ENCODE measurements around the gene SLC22A23. TPM values are rescaled to one million over a fixed set of nuclear protein-coding genes. Genes with fewer than 3 reads are reported as not detected.
A peak's percentile ranks its signal among the peaks of the same experiment; 100 is the strongest.

The SLC22A23 gene
- total and polyA plus RNA-seq, 5 experiments from 2014 or later, result 0.36 to 5.6 (median 2.8) TPM

DNA sequence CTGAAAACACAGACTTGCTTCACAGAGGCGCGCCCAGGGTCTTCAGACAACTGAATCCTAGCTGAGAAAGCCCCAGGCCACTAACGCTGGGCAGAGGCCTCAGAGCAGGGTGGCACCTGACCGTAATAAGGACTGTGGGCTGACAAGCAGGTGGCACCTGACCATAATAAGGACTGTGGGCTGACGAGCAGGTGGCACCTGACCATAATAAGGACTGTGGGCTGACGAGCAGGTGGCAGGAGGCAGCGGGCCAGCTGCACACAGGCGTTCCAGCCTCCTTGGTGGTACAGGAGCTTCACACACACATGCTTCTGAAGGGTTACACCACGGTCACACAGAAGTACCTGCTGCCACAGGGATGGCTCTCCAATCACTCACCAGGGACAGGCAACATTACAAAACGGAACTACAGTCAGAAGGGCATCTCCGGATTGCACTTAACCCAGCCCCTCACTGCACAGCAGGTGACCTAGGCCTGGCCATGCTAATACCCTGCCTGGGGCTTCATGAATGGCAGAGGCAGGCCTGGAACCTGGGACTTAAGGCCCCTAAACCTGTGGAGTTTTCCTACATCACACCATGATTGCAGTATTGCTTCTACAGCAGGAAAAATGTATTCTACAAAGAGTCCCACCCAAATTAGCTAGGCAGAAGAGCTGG lies 147.3 kb downstream of the SLC22A23 start:
- Mint-ChIP-seq H3K4me3 (no peak overlapping the region), H3K27me3 (peaks cover 0 to 7% (median 0%) of the 10 kb centered on the region in 5 donors), H3K27ac (no peak overlapping the region), H3K36me3 (peaks cover 0 to 4% (median 0%) of the 10 kb centered on the region in 3 donors), H3K4me1 (no peaks in the 10 kb centered on the region), H3K9me3 (peaks cover 0 to 3% (median 0%) of the 10 kb centered on the region in 9 donors)
- DNase-seq (no peak), ATAC-seq (no peak)
- POLR2A ChIA-PET, result no interaction called here

DNA sequence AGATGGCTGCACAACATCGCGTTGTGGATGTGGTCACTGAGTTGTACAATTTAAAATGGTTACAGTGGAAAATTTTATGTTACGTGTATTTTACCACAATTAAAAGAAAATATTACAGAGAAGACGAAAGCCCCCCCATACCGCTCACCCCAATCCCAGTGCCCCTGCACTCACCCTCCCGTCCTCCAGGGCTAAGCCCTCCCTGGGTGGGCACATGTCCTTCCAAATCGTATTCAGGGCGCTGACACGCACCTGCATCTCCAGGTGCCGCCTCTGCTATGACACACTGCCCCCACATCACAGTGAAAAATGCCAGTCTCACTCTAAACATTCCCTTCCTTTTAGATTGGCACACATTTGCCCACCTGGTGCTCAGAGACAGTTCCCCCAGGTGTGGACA lies 148.7 kb downstream of the SLC22A23 start:
- Mint-ChIP-seq H3K36me3 (peaks cover 3 to 6% (median 4%) of the 10 kb centered on the region in 3 donors), H3K4me1 (no peaks in the 10 kb centered on the region), H3K4me3 (no peak overlapping the region), H3K27ac (no peak overlapping the region), H3K27me3 (peaks cover 0 to 10% (median 0%) of the 10 kb centered on the region in 5 donors), H3K9me3 (peaks cover 0 to 3% (median 0%) of the 10 kb centered on the region in 9 donors)
- POLR2A ChIA-PET, result no interaction called here
- no peak for DNase-seq
- ATAC-seq, result no peak

- Mint-ChIP-seq H3K4me3 (no peak overlapping the region), H3K36me3 (peaks cover 3 to 6% (median 4%) of the 10 kb centered on the region in 3 donors), H3K27ac (no peak overlapping the region), H3K4me1 (no peaks in the 10 kb centered on the region), H3K27me3 (peaks cover 0 to 16% (median 0%) of the 10 kb centered on the region in 5 donors), H3K9me3 (peaks cover 0 to 5% (median 0%) of the 10 kb centered on the region in 9 donors)
- POLR2A ChIA-PET, result no interaction called here
- no peak for DNase-seq
- ATAC-seq, result no peak
Measured at GRCh38 chr6:3307436-3307835, 149.4 kb downstream of the SLC22A23 start.

DNA sequence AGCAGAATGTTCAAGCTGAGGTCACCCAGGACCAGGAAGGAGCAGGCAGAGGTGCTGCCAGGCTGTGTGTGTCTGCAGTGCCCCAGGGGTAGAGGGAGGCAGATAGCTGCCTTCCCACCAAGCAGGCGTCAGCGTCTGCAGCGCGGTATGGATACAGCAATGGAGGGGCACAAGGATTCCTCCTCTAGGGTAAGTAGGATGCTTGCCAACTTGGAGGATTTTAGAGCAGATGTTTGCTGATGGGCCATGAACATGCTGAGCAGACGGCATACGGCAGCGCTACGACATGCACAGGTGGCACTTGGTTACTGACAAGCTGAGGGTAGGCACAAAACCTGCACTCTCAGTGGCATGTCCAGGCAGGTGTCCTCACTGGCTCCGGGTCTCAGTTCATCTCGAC lies 150.0 kb downstream of the SLC22A23 start:
- no peak overlapping the region for H3K4me3 Mint-ChIP-seq
- POLR2A ChIA-PET, result interaction anchor here (0.6 kb wide), 1 partner anchor 47 kb away, joined by 8 read pairs; no protein-coding TSS in a partner anchor
- H3K27ac Mint-ChIP-seq, result no peak overlapping the region
- H3K36me3 Mint-ChIP-seq, result peaks cover 3 to 6% (median 4%) of the 10 kb centered on the region in 3 donors
- H3K9me3 Mint-ChIP-seq, result peaks cover 0 to 5% (median 0%) of the 10 kb centered on the region in 9 donors
- peaks cover 0 to 16% (median 0%) of the 10 kb centered on the region in 5 donors for H3K27me3 Mint-ChIP-seq
- DNase-seq (no peak), ATAC-seq (no peak)
- no peaks in the 10 kb centered on the region for H3K4me1 Mint-ChIP-seq

- DNase-seq, result no peak
- H3K4me1 Mint-ChIP-seq, result no peaks in the 10 kb centered on the region
- H3K4me3 Mint-ChIP-seq, result no peak overlapping the region
- H3K36me3 Mint-ChIP-seq, result peaks cover 3 to 6% (median 4%) of the 10 kb centered on the region in 3 donors
- no peak for ATAC-seq
- peaks cover 0 to 5% (median 0%) of the 10 kb centered on the region in 9 donors for H3K9me3 Mint-ChIP-seq
- POLR2A ChIA-PET, result no interaction called here
- no peak overlapping the region for H3K27ac Mint-ChIP-seq
- H3K27me3 Mint-ChIP-seq, result peaks cover 0 to 16% (median 0%) of the 10 kb centered on the region in 5 donors
Measured at GRCh38 chr6:3305831-3306230, 151.0 kb downstream of the SLC22A23 start.

DNA sequence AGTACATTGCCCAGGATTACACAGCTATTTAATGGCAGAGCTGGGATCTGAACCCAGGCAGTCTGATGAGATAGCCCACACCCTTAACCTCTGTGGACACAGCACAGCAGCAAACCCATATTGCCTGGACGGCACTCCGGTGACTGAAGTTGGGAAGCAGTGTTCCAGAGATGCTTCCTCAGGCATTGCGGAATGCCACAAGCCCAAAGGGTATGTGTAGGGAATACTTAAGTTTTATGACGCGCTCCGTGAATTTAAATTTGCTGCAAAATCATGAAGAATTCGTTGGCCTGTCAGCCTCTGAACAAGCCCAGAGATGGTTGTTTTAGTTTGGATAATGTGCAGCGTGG lies 151.7 kb downstream of the SLC22A23 start:
- no peak overlapping the region for H3K4me3 Mint-ChIP-seq
- H3K27me3 Mint-ChIP-seq, result peaks cover 0 to 19% (median 0%) of the 10 kb centered on the region in 5 donors
- peaks cover 0 to 5% (median 0%) of the 10 kb centered on the region in 9 donors for H3K9me3 Mint-ChIP-seq
- no peaks in the 10 kb centered on the region for H3K4me1 Mint-ChIP-seq
- ATAC-seq (no peak), DNase-seq (no peak)
- H3K36me3 Mint-ChIP-seq, result peaks cover 3 to 6% (median 4%) of the 10 kb centered on the region in 3 donors
- H3K27ac Mint-ChIP-seq, result no peak overlapping the region
- POLR2A ChIA-PET, result no interaction called here

- no peak for DNase-seq
- H3K4me1 Mint-ChIP-seq, result no peaks in the 10 kb centered on the region
- H3K27me3 Mint-ChIP-seq, result peaks cover 0 to 19% (median 0%) of the 10 kb centered on the region in 5 donors
- peaks cover 0 to 5% (median 0%) of the 10 kb centered on the region in 9 donors for H3K9me3 Mint-ChIP-seq
- no peak for ATAC-seq
- POLR2A ChIA-PET, result no interaction called here
- peaks cover 3 to 6% (median 4%) of the 10 kb centered on the region in 3 donors for H3K36me3 Mint-ChIP-seq
- H3K27ac Mint-ChIP-seq, result peak overlapping the region in 1 of 10 donors; percentile 20
- H3K4me3 Mint-ChIP-seq, result no peak overlapping the region
Measured at GRCh38 chr6:3304500-3305215, 152.2 kb downstream of the SLC22A23 start.

GRCh38 chr6:3303795-3304411 lies 152.9 kb downstream of the SLC22A23 start:
- H3K36me3 Mint-ChIP-seq, result peaks cover 3 to 6% (median 4%) of the 10 kb centered on the region in 3 donors
- ATAC-seq (no peak), DNase-seq (no peak)
- no peaks in the 10 kb centered on the region for H3K4me1 Mint-ChIP-seq
- H3K27me3 Mint-ChIP-seq, result peaks cover 0 to 19% (median 0%) of the 10 kb centered on the region in 5 donors
- H3K9me3 Mint-ChIP-seq, result peaks cover 0 to 5% (median 0%) of the 10 kb centered on the region in 9 donors
- no peak overlapping the region for H3K4me3 Mint-ChIP-seq
- POLR2A ChIA-PET, result no interaction called here
- H3K27ac Mint-ChIP-seq, result no peak overlapping the region

DNA sequence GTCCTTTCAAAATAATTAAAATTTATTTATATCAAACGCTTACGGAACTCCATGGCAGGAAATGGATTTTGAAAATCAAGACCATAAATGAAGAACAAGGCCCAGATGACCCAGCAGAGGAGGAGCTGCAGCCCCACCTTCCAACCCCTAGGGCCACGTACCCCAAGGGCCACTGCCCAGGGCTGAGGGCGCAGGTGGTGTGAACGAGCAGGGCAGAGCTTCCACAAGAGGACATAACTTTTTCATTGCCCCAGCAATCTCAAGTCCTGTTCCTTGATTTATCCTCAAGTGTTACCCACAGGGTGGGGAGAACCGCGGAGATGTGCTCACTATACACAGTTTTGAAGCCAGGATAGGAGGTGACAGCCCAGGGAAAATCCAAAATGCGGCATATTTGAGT lies 155.3 kb downstream of the SLC22A23 start:
- Mint-ChIP-seq H3K4me1 (no peaks in the 10 kb centered on the region), H3K9me3 (peaks cover 0 to 5% (median 0%) of the 10 kb centered on the region in 9 donors), H3K36me3 (peaks cover 3 to 6% (median 4%) of the 10 kb centered on the region in 3 donors), H3K4me3 (no peak overlapping the region), H3K27ac (no peak overlapping the region), H3K27me3 (peaks cover 0 to 16% (median 0%) of the 10 kb centered on the region in 5 donors)
- POLR2A ChIA-PET, result no interaction called here
- DNase-seq, result no peak
- ATAC-seq, result no peak

DNA sequence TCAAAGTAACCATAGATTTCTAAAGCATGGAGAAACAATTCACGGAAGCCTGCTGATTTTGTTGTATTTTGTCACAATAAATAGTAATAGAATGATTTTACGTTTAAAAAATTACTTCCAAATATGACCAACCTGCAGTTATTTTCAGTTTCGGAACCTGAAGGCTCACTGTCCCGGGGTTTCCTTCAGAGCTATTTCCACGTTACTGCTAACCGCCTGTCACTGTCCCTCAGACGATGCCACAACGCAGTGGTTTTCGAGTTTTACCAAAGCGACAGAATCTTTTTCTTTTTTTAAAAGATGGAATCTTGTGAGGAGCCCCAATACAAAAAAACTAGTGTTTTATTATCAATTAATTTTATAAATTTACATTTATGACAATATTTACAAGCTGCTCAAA lies 157.6 kb downstream of the SLC22A23 start:
- Mint-ChIP-seq H3K27me3 (peaks cover 0 to 12% (median 0%) of the 10 kb centered on the region in 5 donors), H3K9me3 (peaks cover 0 to 5% (median 0%) of the 10 kb centered on the region in 9 donors), H3K4me1 (peaks cover 0 to 3% (median 0%) of the 10 kb centered on the region in 4 donors), H3K36me3 (peaks cover 0 to 6% (median 3%) of the 10 kb centered on the region in 3 donors), H3K27ac (no peak overlapping the region), H3K4me3 (no peak overlapping the region)
- POLR2A ChIA-PET, result no interaction called here
- ATAC-seq (no peak), DNase-seq (no peak)

GRCh38 chr6:3297909-3298308 lies 158.9 kb downstream of the SLC22A23 start:
- Mint-ChIP-seq H3K27me3 (peaks cover 0 to 7% (median 0%) of the 10 kb centered on the region in 5 donors), H3K36me3 (no peaks in the 10 kb centered on the region), H3K4me1 (peaks cover 0 to 4% (median 0%) of the 10 kb centered on the region in 4 donors), H3K4me3 (no peak overlapping the region), H3K27ac (peak overlapping the region in 2 of 10 donors; percentile 12 to 52), H3K9me3 (peaks cover 0 to 4% (median 0%) of the 10 kb centered on the region in 9 donors)
- ATAC-seq (no peak), DNase-seq (no peak)
- POLR2A ChIA-PET, result no interaction called here

GRCh38 chr6:3297006-3297405 lies 159.8 kb downstream of the SLC22A23 start:
- peaks cover 0 to 5% (median 0%) of the 10 kb centered on the region in 4 donors for H3K4me1 Mint-ChIP-seq
- peak overlapping the region in 1 of 10 donors; percentile 54 for H3K27ac Mint-ChIP-seq
- POLR2A ChIA-PET, result no interaction called here
- ATAC-seq (no peak), DNase-seq (no peak)
- no peak overlapping the region for H3K4me3 Mint-ChIP-seq
- peaks cover 0 to 2% (median 0%) of the 10 kb centered on the region in 5 donors for H3K27me3 Mint-ChIP-seq
- H3K36me3 Mint-ChIP-seq, result no peaks in the 10 kb centered on the region
- H3K9me3 Mint-ChIP-seq, result no peaks in the 10 kb centered on the region

DNA sequence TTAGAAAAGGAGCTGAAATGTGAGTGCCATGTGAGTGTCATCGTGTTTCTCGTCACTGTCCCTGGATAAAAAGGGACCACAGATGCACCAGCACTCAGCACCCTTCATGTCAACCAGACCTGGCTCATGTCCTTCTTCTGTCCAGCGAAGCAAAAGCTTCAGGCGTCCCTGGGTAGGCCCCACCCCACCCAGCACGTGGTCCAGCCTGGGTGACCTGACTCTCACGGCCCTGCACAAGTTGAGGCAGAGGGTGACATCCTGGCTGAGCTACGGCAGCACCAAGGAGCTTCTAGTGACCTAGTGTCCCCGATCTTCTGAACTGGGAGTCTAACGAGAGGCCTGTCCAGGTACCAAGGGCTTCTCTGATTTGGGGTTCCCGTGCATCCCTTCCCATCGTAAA lies 160.3 kb downstream of the SLC22A23 start:
- POLR2A ChIA-PET, result no interaction called here
- Mint-ChIP-seq H3K27ac (no peak overlapping the region), H3K4me1 (peaks cover 0 to 5% (median 0%) of the 10 kb centered on the region in 4 donors), H3K27me3 (peaks cover 0 to 2% (median 0%) of the 10 kb centered on the region in 5 donors), H3K4me3 (no peak overlapping the region), H3K36me3 (no peaks in the 10 kb centered on the region), H3K9me3 (no peaks in the 10 kb centered on the region)
- ATAC-seq (no peak), DNase-seq (no peak)

Measured in naive thymus-derived CD8-positive, alpha-beta T cell (primary cell).